Inferior parietal cortex (tissue), 1 donor: ENCODE results near the gene MTMR2.
"Not testable (repeated sequence)": the region's sequence is repeated elsewhere in the genome, so short reads cannot be mapped to it uniquely, and the experiment has no call there.

ENCODE experiments used
- DNase-seq: peaks from one replicate; pipeline ENCODE4 v3.0.0-alpha.2; 2016; ENCODE audit errors: extremely low spot score

The MTMR2 gene

DNA sequence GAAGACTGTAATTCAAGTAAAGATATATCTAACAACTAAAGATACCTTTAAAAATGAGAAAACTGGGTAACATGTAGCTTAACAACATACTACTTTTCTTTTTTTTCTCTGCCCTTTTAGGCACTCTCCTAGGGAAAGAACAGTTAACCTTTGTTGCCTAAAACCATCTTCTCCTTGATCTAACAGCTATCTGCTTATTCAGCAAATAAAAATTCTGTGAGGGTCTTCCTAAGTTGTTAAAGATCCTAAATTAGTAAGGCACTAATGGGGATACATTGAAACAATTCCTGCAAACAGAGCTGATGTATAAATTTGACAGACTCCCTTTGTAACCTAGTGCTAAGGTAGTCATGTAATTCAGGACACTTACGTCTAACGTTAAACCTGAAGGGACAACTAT is 39.1 kb downstream of the MTMR2 start:
- DNase-seq: no peak

- DNase-seq: no peak
Observed at GRCh38 chr11:95884376-95884775, 39.5 kb downstream of the MTMR2 start.

DNA sequence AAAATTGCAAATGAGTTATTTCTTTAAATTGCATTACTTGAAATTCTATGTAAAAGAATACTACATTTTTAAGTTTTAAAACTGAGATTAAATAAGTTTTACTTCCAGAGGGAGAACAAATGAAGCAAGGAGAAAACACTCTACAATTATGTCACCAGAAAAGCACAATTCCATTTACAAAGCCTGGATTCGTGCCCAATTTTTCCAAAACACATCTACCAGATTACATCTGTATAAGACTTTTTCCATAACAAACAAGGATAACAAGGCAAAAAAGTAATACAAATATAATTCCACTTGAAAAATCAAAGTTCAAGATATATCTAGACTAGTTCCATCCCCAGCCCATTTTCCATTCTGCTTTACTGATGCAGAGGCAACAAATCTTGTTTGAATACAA is 40.5 kb downstream of the MTMR2 start:
- DNase-seq: no peak

GRCh38 chr11:95877291-95877690 is 46.6 kb downstream of the MTMR2 start:
- no peak for DNase-seq

GRCh38 chr11:95870877-95871276 is 53.0 kb downstream of the MTMR2 start:
- DNase-seq: not testable (repeated sequence)

DNA sequence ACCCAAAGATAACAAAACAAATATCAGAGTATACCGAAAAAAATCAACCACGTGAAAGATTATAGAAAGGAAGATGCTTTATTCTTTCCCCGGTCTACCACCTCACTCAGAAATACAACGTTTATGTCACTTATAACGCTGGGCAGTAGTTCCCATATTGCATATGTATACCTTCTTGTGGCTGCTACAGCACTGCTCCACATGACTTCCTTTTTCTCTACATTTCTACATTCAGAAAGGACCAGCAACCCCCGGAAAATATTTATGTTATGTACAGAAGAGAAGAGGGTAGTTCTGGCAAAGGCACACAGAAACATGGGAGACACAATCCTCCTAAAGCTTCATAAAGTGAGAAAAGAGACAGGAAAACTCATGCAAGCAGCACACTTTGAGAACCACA is 56.8 kb downstream of the MTMR2 start:
- no peak for DNase-seq

GRCh38 chr11:95863486-95864140 is 60.3 kb downstream of the MTMR2 start:
- DNase-seq: no peak

GRCh38 chr11:95860024-95860423 is 63.9 kb downstream of the MTMR2 start:
- not testable (repeated sequence) for DNase-seq

- not testable (repeated sequence) for DNase-seq
Observed at GRCh38 chr11:95854362-95854761, 69.5 kb downstream of the MTMR2 start.

- no peak for DNase-seq
Observed at GRCh38 chr11:95853862-95854261, 70.0 kb downstream of the MTMR2 start.

GRCh38 chr11:95853138-95853537 is 70.8 kb downstream of the MTMR2 start:
- DNase-seq: no peak

- DNase-seq: no peak
Observed at GRCh38 chr11:95850137-95850536, 73.8 kb downstream of the MTMR2 start.

GRCh38 chr11:95849087-95849825 is 74.7 kb downstream of the MTMR2 start:
- peak; percentile 70 for DNase-seq

- DNase-seq: no peak
Observed at GRCh38 chr11:95845167-95845566, 78.7 kb downstream of the MTMR2 start.

DNA sequence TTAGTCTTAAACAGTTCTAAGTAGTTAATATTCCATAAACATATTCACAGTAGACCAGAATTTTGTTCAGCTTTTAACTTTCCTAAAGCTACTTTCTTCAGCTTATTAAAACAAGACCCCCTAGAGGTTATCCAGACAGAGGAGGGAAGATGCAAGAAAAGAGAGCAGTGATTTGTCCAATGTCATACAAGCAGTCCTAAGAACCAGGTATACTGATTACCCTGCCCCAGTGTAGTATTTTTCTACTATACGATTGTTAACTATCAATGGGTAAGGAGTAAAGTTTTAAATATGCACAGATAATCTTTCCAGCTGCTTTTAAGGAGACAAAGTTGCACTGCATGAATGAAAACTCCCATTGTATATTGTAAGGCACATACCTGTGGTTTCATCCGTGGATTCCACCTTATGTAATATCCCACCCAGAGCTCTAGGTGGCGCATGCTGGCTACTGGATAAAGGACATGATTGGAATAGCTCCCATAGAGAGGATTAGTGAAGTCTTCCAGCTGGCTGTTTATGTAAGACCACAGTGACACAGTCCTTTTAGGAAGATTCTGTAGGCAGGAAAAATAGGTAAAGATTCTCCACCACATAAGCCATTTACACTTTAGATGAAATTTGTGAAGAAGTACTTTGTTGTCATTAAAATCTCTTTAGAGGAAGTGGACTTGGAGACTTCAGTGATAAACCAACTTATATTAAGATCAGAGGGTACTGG is 88.0 kb downstream of the MTMR2 start:
- peak; percentile 91 for DNase-seq

DNA sequence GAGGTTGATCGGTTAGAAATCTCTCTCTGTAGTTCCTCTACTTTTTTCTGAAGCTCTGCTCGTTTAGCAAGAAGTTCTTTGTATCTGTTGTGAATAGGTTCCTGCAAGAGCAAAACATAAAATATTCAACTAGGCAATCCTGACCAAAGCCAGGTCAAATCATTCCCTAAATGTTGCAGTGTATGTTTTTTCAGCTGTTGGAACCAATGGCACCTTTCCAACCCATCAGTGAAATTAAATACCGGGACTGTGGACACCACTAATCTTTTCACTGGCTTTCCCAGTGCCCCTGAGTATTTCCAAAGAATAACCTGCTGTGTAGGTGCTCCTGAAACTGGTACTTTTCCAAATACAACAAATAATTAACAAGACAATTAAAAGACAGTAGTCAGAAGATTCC is 88.6 kb downstream of the MTMR2 start:
- DNase-seq: no peak

GRCh38 chr11:95833378-95833777 is 90.5 kb downstream of the MTMR2 start:
- no peak for DNase-seq

- no peak for DNase-seq
Observed at GRCh38 chr11:95832763-95833162, 91.1 kb downstream of the MTMR2 start.

DNA sequence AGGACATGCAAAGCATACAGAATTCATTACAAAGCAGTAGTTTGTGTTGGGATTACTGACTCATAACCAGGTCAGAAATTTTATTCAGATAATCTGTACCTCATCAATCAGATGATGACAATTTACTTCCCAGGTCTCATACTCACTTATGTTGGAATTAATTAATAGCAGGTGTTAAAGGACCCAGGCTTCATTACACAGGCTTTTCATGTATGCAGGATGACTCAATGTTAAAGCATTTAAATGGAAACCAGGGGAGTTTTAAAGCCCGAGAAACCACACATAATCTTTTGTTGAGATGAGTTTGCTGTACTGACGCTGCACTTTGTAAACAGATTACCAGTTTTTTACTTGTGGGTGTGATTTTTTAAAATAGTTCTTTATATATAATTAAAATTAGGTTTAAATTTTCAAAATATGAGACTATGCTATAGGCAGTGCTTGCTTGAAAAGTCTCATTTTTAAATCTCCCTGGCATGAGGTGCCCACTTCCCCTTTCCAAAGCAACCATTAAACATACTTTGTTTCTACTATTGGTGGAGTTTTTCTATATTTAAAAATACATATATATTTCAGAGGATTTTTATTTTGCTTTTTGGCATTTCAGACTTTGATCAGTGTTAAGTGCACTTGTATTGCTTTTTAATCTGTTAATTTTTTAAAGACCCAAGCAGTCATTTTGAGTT is 92.6 kb downstream of the MTMR2 start:
- no peak for DNase-seq

GRCh38 chr11:95829580-95830259 is 94.2 kb downstream of the MTMR2 start:
- DNase-seq: no peak

- no peak for DNase-seq
Observed at GRCh38 chr11:95827696-95828095, 96.2 kb downstream of the MTMR2 start.

- no peak for DNase-seq
Observed at GRCh38 chr11:95821640-95822039, 102.3 kb downstream of the MTMR2 start.
